Karpas-422 (cell line): ENCODE measurements around the gene DNAJA3. TPM values are rescaled to one million over a fixed set of nuclear protein-coding genes. Genes with fewer than 3 reads are reported as not detected.

Experiments used
- DNase-seq: peaks from one replicate; pipeline ENCODE4 v3.0.0-alpha.2; 2015
- H2AFZ ChIP-seq: fragments of 200-600 bp; sonication (generic); 2 replicates; pipeline ENCODE4 v1.6.1; 2014; ENCODE audit warnings: antibody characterized with exemption, low read length, mixed read lengths
- H3K27ac ChIP-seq: fragments of 200-600 bp; sonication (generic); 2 replicates; pipeline ENCODE4 v1.5.1; 2014; ENCODE audit warnings: mild to moderate bottlenecking, low read length, moderate library complexity
- H3K27me3 ChIP-seq: fragments of 200-600 bp; sonication (generic); 2 replicates; pipeline ENCODE4 v1.6.1; 2014; ENCODE audit warnings: low read length, mixed read lengths
- H3K36me3 ChIP-seq: fragments of 200-600 bp; sonication (generic); 2 replicates; pipeline ENCODE4 v1.6.1; 2014; ENCODE audit warnings: low read length, mixed read lengths; ENCODE audit not compliant: insufficient read depth
- H3K4me1 ChIP-seq: fragments of 200-600 bp; sonication (generic); 2 replicates; pipeline ENCODE4 v1.6.1; 2014; ENCODE audit warnings: mild to moderate bottlenecking, low read length, mixed read lengths
- H3K4me2 ChIP-seq: fragments of 200-600 bp; sonication (generic); 2 replicates; pipeline ENCODE4 v1.6.1; 2014; ENCODE audit warnings: low read length, low read depth, mild to moderate bottlenecking; ENCODE audit not compliant: poor library complexity, severe bottlenecking
- H3K4me3 ChIP-seq: fragments of 200-600 bp; sonication (generic); 2 replicates; pipeline ENCODE4 v1.5.1; 2014; ENCODE audit warnings: mild to moderate bottlenecking, antibody characterized with exemption, low read length, mixed read lengths
- H3K79me2 ChIP-seq: fragments of 200-600 bp; sonication (generic); 2 replicates; pipeline ENCODE4 v1.6.1; 2014; ENCODE audit warnings: mild to moderate bottlenecking, low read length, mixed read lengths
- H3K9ac ChIP-seq: fragments of 200-600 bp; sonication (generic); 2 replicates; pipeline ENCODE4 v1.6.0; 2014; ENCODE audit warnings: low read length
- H3K9me2 ChIP-seq: fragments of 200-600 bp; sonication (generic), shearing (Covaris generic); replicated peaks from 2 replicates; pipeline ENCODE4 v1.6.0; 2014; ENCODE audit warnings: mild to moderate bottlenecking, low read length, moderate library complexity; ENCODE audit not compliant: insufficient read depth
- H3K9me3 ChIP-seq: fragments of 300-700, 200-600 bp; sonication (generic); 2 replicates; pipeline ENCODE4 v1.6.1; 2014; ENCODE audit warnings: low read length, mixed read lengths
- H4K20me1 ChIP-seq: fragments of 200-600 bp; sonication (generic); 2 replicates; pipeline ENCODE4 v1.6.1; 2014; ENCODE audit warnings: mild to moderate bottlenecking, antibody characterized with exemption, low read length, low read depth; ENCODE audit not compliant: insufficient read depth
- total RNA-seq: library from RNA; depleted of rRNA; stranded (reverse); fragments of >200 nt; shearing (Covaris generic); gene quantifications from 2 replicates; pipeline ENCODE4 v1.2.3, GENCODE V29; 2014; ENCODE audit warnings: low replicate concordance

Gene DNAJA3
- total RNA-seq, 1 experiment from 2014 or later = 56.5 TPM

- no peak overlapping the region for H3K4me2 ChIP-seq
- peaks cover 6% of the 10 kb centered on the region; the same call in 1 of the 2 replicates for H4K20me1 ChIP-seq
- no peaks in the 10 kb centered on the region for H3K9me3 ChIP-seq
- no peaks in the 10 kb centered on the region for H3K79me2 ChIP-seq
- no peak overlapping the region for H2AFZ ChIP-seq
- H3K4me1 ChIP-seq = peaks cover 7% of the 10 kb centered on the region; the same call in 1 of the 2 replicates
- no peak for DNase-seq
- no peak overlapping the region for H3K4me3 ChIP-seq
- no peaks in the 10 kb centered on the region for H3K36me3 ChIP-seq
- no peaks in the 10 kb centered on the region for H3K9me2 ChIP-seq
- no peak overlapping the region for H3K9ac ChIP-seq
- H3K27ac ChIP-seq = no peak overlapping the region
- H3K27me3 ChIP-seq = no peaks in the 10 kb centered on the region
These were observed 40.4 kb upstream of the DNAJA3 start for GRCh38 chr16:4385066-4385788.

GRCh38 chr16:4385789-4386450 is 39.7 kb upstream of the DNAJA3 start:
- H3K79me2 ChIP-seq = no peaks in the 10 kb centered on the region
- H3K9ac ChIP-seq = no peak overlapping the region
- H3K27ac ChIP-seq = no peak overlapping the region
- H3K9me2 ChIP-seq = no peaks in the 10 kb centered on the region
- H3K4me2 ChIP-seq = no peak overlapping the region
- DNase-seq = no peak
- H3K4me3 ChIP-seq = no peak overlapping the region
- no peaks in the 10 kb centered on the region for H3K27me3 ChIP-seq
- H4K20me1 ChIP-seq = no peaks in the 10 kb centered on the region
- H3K4me1 ChIP-seq = peaks cover 7% of the 10 kb centered on the region; the same call in 1 of the 2 replicates
- H3K9me3 ChIP-seq = no peaks in the 10 kb centered on the region
- H3K36me3 ChIP-seq = no peaks in the 10 kb centered on the region
- no peak overlapping the region for H2AFZ ChIP-seq

GRCh38 chr16:4386451-4386805 is 39.2 kb upstream of the DNAJA3 start:
- no peaks in the 10 kb centered on the region for H4K20me1 ChIP-seq
- H3K36me3 ChIP-seq = no peaks in the 10 kb centered on the region
- H3K9me2 ChIP-seq = no peaks in the 10 kb centered on the region
- H3K4me1 ChIP-seq = peaks cover 7% of the 10 kb centered on the region; the same call in 1 of the 2 replicates
- no peak overlapping the region for H2AFZ ChIP-seq
- no peak overlapping the region for H3K27ac ChIP-seq
- no peaks in the 10 kb centered on the region for H3K79me2 ChIP-seq
- no peak for DNase-seq
- H3K27me3 ChIP-seq = no peaks in the 10 kb centered on the region
- no peak overlapping the region for H3K4me3 ChIP-seq
- H3K9ac ChIP-seq = no peak overlapping the region
- H3K9me3 ChIP-seq = no peaks in the 10 kb centered on the region
- no peak overlapping the region for H3K4me2 ChIP-seq

GRCh38 chr16:4386951-4387565 is 38.6 kb upstream of the DNAJA3 start:
- H3K27me3 ChIP-seq = no peaks in the 10 kb centered on the region
- H3K4me1 ChIP-seq = peaks cover 7% of the 10 kb centered on the region; the same call in 1 of the 2 replicates
- no peak overlapping the region for H3K4me3 ChIP-seq
- no peaks in the 10 kb centered on the region for H3K9me3 ChIP-seq
- no peaks in the 10 kb centered on the region for H4K20me1 ChIP-seq
- DNase-seq = no peak
- H3K79me2 ChIP-seq = no peaks in the 10 kb centered on the region
- no peak overlapping the region for H3K9ac ChIP-seq
- H3K36me3 ChIP-seq = no peaks in the 10 kb centered on the region
- H3K27ac ChIP-seq = no peak overlapping the region
- H3K9me2 ChIP-seq = no peaks in the 10 kb centered on the region
- no peak overlapping the region for H3K4me2 ChIP-seq
- H2AFZ ChIP-seq = no peak overlapping the region

- no peak overlapping the region for H3K4me3 ChIP-seq
- H3K27ac ChIP-seq = no peak overlapping the region
- no peaks in the 10 kb centered on the region for H3K27me3 ChIP-seq
- H3K9me3 ChIP-seq = no peaks in the 10 kb centered on the region
- H3K79me2 ChIP-seq = no peaks in the 10 kb centered on the region
- H3K4me2 ChIP-seq = no peak overlapping the region
- no peaks in the 10 kb centered on the region for H3K36me3 ChIP-seq
- no peak overlapping the region for H2AFZ ChIP-seq
- DNase-seq = no peak
- H4K20me1 ChIP-seq = no peaks in the 10 kb centered on the region
- H3K9ac ChIP-seq = no peak overlapping the region
- H3K9me2 ChIP-seq = no peaks in the 10 kb centered on the region
- H3K4me1 ChIP-seq = peaks cover 7% of the 10 kb centered on the region; the same call in 1 of the 2 replicates
These were observed 37.9 kb upstream of the DNAJA3 start for GRCh38 chr16:4387781-4388180.

GRCh38 chr16:4388271-4389021 is 37.2 kb upstream of the DNAJA3 start:
- no peak for DNase-seq
- no peaks in the 10 kb centered on the region for H4K20me1 ChIP-seq
- no peaks in the 10 kb centered on the region for H3K27me3 ChIP-seq
- H3K27ac ChIP-seq = no peak overlapping the region
- no peaks in the 10 kb centered on the region for H3K36me3 ChIP-seq
- H3K4me1 ChIP-seq = peaks cover 7% of the 10 kb centered on the region; the same call in 1 of the 2 replicates
- H3K4me3 ChIP-seq = no peak overlapping the region
- no peaks in the 10 kb centered on the region for H3K9me2 ChIP-seq
- H2AFZ ChIP-seq = no peak overlapping the region
- H3K9ac ChIP-seq = no peak overlapping the region
- no peaks in the 10 kb centered on the region for H3K9me3 ChIP-seq
- no peaks in the 10 kb centered on the region for H3K79me2 ChIP-seq
- H3K4me2 ChIP-seq = no peak overlapping the region

- H3K4me1 ChIP-seq = 0 out of 2 replicates have a peak, but pooled peaks cover under 1% of the 10 kb centered on the region
- H3K4me2 ChIP-seq = no peak overlapping the region
- no peak overlapping the region for H3K4me3 ChIP-seq
- H3K79me2 ChIP-seq = no peaks in the 10 kb centered on the region
- H2AFZ ChIP-seq = no peak overlapping the region
- no peaks in the 10 kb centered on the region for H3K9me2 ChIP-seq
- H4K20me1 ChIP-seq = no peaks in the 10 kb centered on the region
- H3K9ac ChIP-seq = no peak overlapping the region
- H3K9me3 ChIP-seq = no peaks in the 10 kb centered on the region
- H3K27ac ChIP-seq = no peak overlapping the region
- no peaks in the 10 kb centered on the region for H3K36me3 ChIP-seq
- H3K27me3 ChIP-seq = no peaks in the 10 kb centered on the region
- DNase-seq = no peak
These were observed 36.4 kb upstream of the DNAJA3 start for GRCh38 chr16:4389051-4389955.
